HT1080 (cell line): ENCODE measurements around the gene P4HA1. TPM values are rescaled to one million over a fixed set of nuclear protein-coding genes. Genes with fewer than 3 reads are reported as not detected.
"Not testable (repeated sequence)": the region's sequence is repeated elsewhere in the genome, so short reads cannot be mapped to it uniquely, and the experiment has no call there.

Experiments used
- DNase-seq: peaks from one replicate; pipeline ENCODE4 v3.0.0-alpha.2; 2015; ENCODE audit warnings: low read depth
- total RNA-seq: library from RNA; depleted of rRNA; stranded (reverse); fragments of >200 nt; shearing (Covaris generic); gene quantifications from 2 replicates; pipeline ENCODE4 v1.2.3, GENCODE V29; 2014

P4HA1 gene
- total RNA-seq, 1 experiment from 2014 or later: 25.2 TPM

- DNase-seq: no peak
Measured at GRCh38 chr10:73043766-73044377, 52.8 kb downstream of the P4HA1 start.

- no peak for DNase-seq
Measured at GRCh38 chr10:73043319-73043718, 53.3 kb downstream of the P4HA1 start.

GRCh38 chr10:73042130-73042529, 54.5 kb downstream of the P4HA1 start:
- no peak for DNase-seq

- DNase-seq: no peak
Measured at GRCh38 chr10:73039635-73040034, 57.0 kb downstream of the P4HA1 start.

GRCh38 chr10:73036285-73036684, 60.4 kb downstream of the P4HA1 start:
- DNase-seq: not testable (repeated sequence)

GRCh38 chr10:73032536-73032935, 64.1 kb downstream of the P4HA1 start:
- no peak for DNase-seq

- DNase-seq: not testable (repeated sequence)
Measured at GRCh38 chr10:73026623-73027022, 70.0 kb downstream of the P4HA1 start.

GRCh38 chr10:73023455-73024070, 73.1 kb downstream of the P4HA1 start:
- DNase-seq: not testable (repeated sequence)

GRCh38 chr10:73022961-73023360, 73.7 kb downstream of the P4HA1 start:
- not testable (repeated sequence) for DNase-seq

- DNase-seq: not testable (repeated sequence)
Measured at GRCh38 chr10:73021538-73022164, 75.0 kb downstream of the P4HA1 start.

GRCh38 chr10:73021050-73021449, 75.6 kb downstream of the P4HA1 start:
- no peak for DNase-seq

- DNase-seq: no peak
Measured at GRCh38 chr10:73019100-73019499, 77.6 kb downstream of the P4HA1 start.

- no peak for DNase-seq
Measured at GRCh38 chr10:73018632-73019031, 78.0 kb downstream of the P4HA1 start.

- no peak for DNase-seq
Measured at GRCh38 chr10:73017955-73018480, 78.6 kb downstream of the P4HA1 start.

- no peak for DNase-seq
Measured at GRCh38 chr10:73015779-73016178, 80.9 kb downstream of the P4HA1 start.

GRCh38 chr10:73003822-73004221, 92.8 kb downstream of the P4HA1 start:
- DNase-seq: no peak

GRCh38 chr10:73000973-73001372, 95.7 kb downstream of the P4HA1 start:
- DNase-seq: no peak

- DNase-seq: no peak
Measured at GRCh38 chr10:72997099-72997498, 99.6 kb downstream of the P4HA1 start.

- not testable (repeated sequence) for DNase-seq
Measured at GRCh38 chr10:72995459-72995858, 101.2 kb downstream of the P4HA1 start.

GRCh38 chr10:72989771-72990170, 106.9 kb downstream of the P4HA1 start:
- not testable (repeated sequence) for DNase-seq

- DNase-seq: not testable (repeated sequence)
Measured at GRCh38 chr10:72984618-72985017, 112.0 kb downstream of the P4HA1 start.

GRCh38 chr10:72981882-72982529, 114.7 kb downstream of the P4HA1 start:
- DNase-seq: no peak
